AG09309 (cell line): ENCODE measurements around the gene TSEN2.

Source experiments
- DNase-seq: peaks from one replicate; pipeline ENCODE4 v3.0.0-alpha.2; 2010; ENCODE audit warnings: low read depth
- H3K4me3 ChIP-seq: 2 replicates; pipeline ENCODE4 v1.5.1; 2011; ENCODE audit warnings: mild to moderate bottlenecking, low read depth, low read length, moderate library complexity; ENCODE audit not compliant: control insufficient read depth
- CTCF ChIP-seq: IDR thresholded peaks from 2 replicates; pipeline ENCODE4 v1.5.1; 2011; ENCODE audit warnings: mild to moderate bottlenecking, low read depth, low read length, inconsistent platforms; ENCODE audit not compliant: insufficient read depth, control insufficient read depth; ENCODE audit errors: missing control alignments

The TSEN2 gene

GRCh38 chr3:12507591-12508281 lies 23.5 kb downstream of the TSEN2 start:
- DNase-seq = no peak
- peak overlapping the region; percentile 19 for H3K4me3 ChIP-seq

GRCh38 chr3:12508291-12508700 lies 24.0 kb downstream of the TSEN2 start:
- no peak for TF ChIP-seq CTCF
- no peak overlapping the region; the same call in 1 of the 2 replicates for H3K4me3 ChIP-seq
- peak; percentile 96 for DNase-seq

More at GRCh38 chr3:12507591-12508281, 23.5 kb downstream of the TSEN2 start:
- no peak for TF ChIP-seq CTCF

- DNase-seq = no peak
- no peak for TF ChIP-seq CTCF
- H3K4me3 ChIP-seq = no peak overlapping the region
These were observed 25.2 kb downstream of the TSEN2 start for GRCh38 chr3:12509466-12509865.

GRCh38 chr3:12512534-12513118 lies 28.3 kb downstream of the TSEN2 start:
- H3K4me3 ChIP-seq = no peak overlapping the region
- TF ChIP-seq CTCF = no peak
- DNase-seq = no peak

GRCh38 chr3:12513694-12514446 lies 29.6 kb downstream of the TSEN2 start:
- no peak for TF ChIP-seq CTCF
- no peak for DNase-seq
- no peak overlapping the region for H3K4me3 ChIP-seq

- no peak overlapping the region for H3K4me3 ChIP-seq
- no peak for DNase-seq
- TF ChIP-seq CTCF = no peak
These were observed 31.4 kb downstream of the TSEN2 start for GRCh38 chr3:12515631-12516030.
